CD4-positive, alpha-beta T cell (primary cell): ENCODE data around the gene SRP9. TPM values are rescaled to one million over a fixed set of nuclear protein-coding genes. Genes with fewer than 3 reads are reported as not detected.

ENCODE experiments used
- ATAC-seq: fragments of 200-7000 bp; cut with Tn5 transposase; one replicate; pipeline ENCODE4 v1.10.0; 2022; ENCODE audit warnings: mild to moderate bottlenecking; ENCODE audit not compliant: poor library complexity
- CTCF ChIA-PET: fragments of 350-600 bp; sonication (Branson Sonifier 250); formaldehyde crosslinking; loops from one replicate; lab custom pipeline; 2021; ENCODE audit warnings: antibody characterized with exemption, inconsistent platforms; lab: Charles Lee
- POLR2A ChIA-PET: fragments of 350-600 bp; sonication (Branson Sonifier 250); formaldehyde crosslinking; loops from one replicate; lab custom pipeline; 2021; ENCODE audit warnings: antibody characterized with exemption, inconsistent platforms; lab: Charles Lee
- DNase-seq, 14 experiments: peaks; one replicate each; pipeline ENCODE4 v3.0.0-alpha.2; 2013 to 2020; ENCODE audit warnings: mixed read lengths in 2 of 14
- H3K27ac ChIP-seq, 2 donors: one replicate each; pipeline versions ENCODE4 v1.5.1 to v1.7.0; 2013; ENCODE audit warnings: low read length in 2 of 2, low read depth in 1 of 2, mild to moderate bottlenecking in 1 of 2
- H3K27me3 ChIP-seq, 2 experiments: 1 replicate in 1 of 2; 2 replicates in 1 of 2; pipeline versions ENCODE4 v1.6.1 to v1.7.0; 2013; ENCODE audit warnings: low read length in 2 of 2, control low read depth in 1 of 2, mild to moderate bottlenecking in 1 of 2, moderate library complexity in 1 of 2; ENCODE audit not compliant: insufficient read depth in 2 of 2, control insufficient read depth in 1 of 2
- H3K36me3 ChIP-seq: one replicate; pipeline ENCODE4 v1.6.1; 2013; ENCODE audit warnings: low read length, control low read depth; ENCODE audit not compliant: insufficient read depth
- H3K4me1 ChIP-seq: one replicate; pipeline ENCODE4 v1.6.1; 2013; ENCODE audit warnings: low read length, control low read depth; ENCODE audit not compliant: insufficient read depth
- H3K4me3 ChIP-seq: one replicate; pipeline ENCODE4 v1.5.1; 2013; ENCODE audit warnings: mild to moderate bottlenecking, low read length, moderate library complexity
- H3K9me3 ChIP-seq, 2 experiments: 1 replicate in 1 of 2; 2 replicates in 1 of 2; pipeline versions ENCODE4 v1.6.1 to v1.7.0; 2013; ENCODE audit warnings: low read length in 2 of 2, mild to moderate bottlenecking in 2 of 2, control low read depth in 1 of 2, moderate library complexity in 1 of 2; ENCODE audit not compliant: control insufficient read depth in 1 of 2, insufficient read depth in 1 of 2
- H3K27ac Mint-ChIP-seq: one replicate; pipeline ENCODE4 v1.8.0; 2020; ENCODE audit warnings: mixed read lengths
- H3K27me3 Mint-ChIP-seq: one replicate; pipeline ENCODE4 v1.8.0; 2021; ENCODE audit warnings: mixed read lengths
- H3K36me3 Mint-ChIP-seq: one replicate; pipeline ENCODE4 v1.8.0; 2021; ENCODE audit warnings: low read depth, mixed read lengths
- H3K4me1 Mint-ChIP-seq: one replicate; pipeline ENCODE4 v1.8.0; 2021; ENCODE audit warnings: low read depth, mixed read lengths
- H3K4me3 Mint-ChIP-seq: one replicate; pipeline ENCODE4 v1.8.0; 2020; ENCODE audit warnings: mild to moderate bottlenecking, mixed read lengths
- H3K9me3 Mint-ChIP-seq: one replicate; pipeline ENCODE4 v1.8.0; 2020; ENCODE audit warnings: mixed read lengths
- intact Hi-C, 2 experiments: fragments of 100-400 bp; cut with DNase I in 1 of 2; cut with micrococcal nuclease in 1 of 2; formaldehyde crosslinking; loops; one replicate each; pipeline versions ENCODE4 v1.15.1 to v1.9.0; 2023 to 2025; cut with DNase I, micrococcal nuclease
- total RNA-seq, 174 experiments: library from RNA in 2 of 174; stranded (reverse) in 2 of 174; gene quantifications; one replicate each; pipeline ENCODE4 v1.2.3 and lab custom pipeline; 2021 to 2026
- TF ChIP-seq, protein P1 (sequence below): fragments of 200-600 bp; IDR thresholded peaks from one replicate; pipeline ENCODE4 v1.8.0; 2022; ENCODE audit warnings: antibody characterized with exemption, mild to moderate bottlenecking

SRP9 gene
- total RNA-seq, 2 experiments from 2014 or later = 63.7 to 69.8 TPM

DNA sequence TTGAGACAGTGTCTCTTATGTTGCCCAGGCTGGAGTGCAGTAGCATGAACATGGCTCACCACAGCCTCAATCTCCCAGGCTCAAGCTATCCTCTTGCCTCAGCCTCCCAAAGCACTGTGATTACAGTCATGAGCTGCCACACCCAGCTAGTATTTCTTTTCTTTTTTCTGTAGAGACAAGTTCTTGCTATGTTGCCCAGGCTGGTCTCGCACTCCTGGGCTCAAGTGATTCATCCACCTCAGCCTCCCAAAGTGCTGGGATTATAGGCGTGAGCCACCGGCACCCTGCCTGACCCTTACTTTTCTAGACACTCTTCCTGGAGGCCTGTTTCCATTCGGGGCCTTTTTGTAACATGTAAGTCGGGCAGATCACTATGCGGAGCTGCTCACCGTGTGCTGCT, 30.1 kb upstream of the SRP9 start:
- H3K27ac Mint-ChIP-seq = no peak overlapping the region
- POLR2A ChIA-PET = interaction anchor here (0.6 kb wide), 1 partner anchor 222 kb away, joined by 3 read pairs; no protein-coding TSS in a partner anchor
- ATAC-seq = no peak

DNA sequence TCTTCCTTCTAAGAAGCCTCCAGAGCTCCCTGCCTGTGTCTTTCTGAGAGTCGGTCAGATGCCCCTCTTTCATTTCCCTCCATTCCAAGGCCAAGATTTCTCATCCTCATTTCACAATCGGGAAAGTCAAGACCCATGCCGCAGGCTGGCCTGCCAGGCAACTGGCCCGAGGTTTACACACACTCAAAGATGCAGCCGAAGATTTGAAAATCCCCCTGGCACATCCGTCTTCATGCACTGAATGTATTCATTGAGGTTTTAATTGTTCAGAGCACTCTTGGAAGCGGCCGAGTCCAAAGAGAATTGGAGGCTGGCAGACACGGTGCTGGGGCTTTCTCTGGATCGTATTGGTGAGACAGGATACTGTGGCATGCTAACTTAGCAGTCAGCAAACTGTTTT, 29.1 kb upstream of the SRP9 start:
- CTCF ChIA-PET = no interaction called here
- no peak overlapping the region for H3K4me3 Mint-ChIP-seq

More for the DNA sequence above, 30.1 kb upstream of the SRP9 start:
- no peaks in the 10 kb centered on the region for H3K9me3 Mint-ChIP-seq
- intact Hi-C loops = no loop called here
- H3K27ac ChIP-seq = no peak overlapping the region
- no peaks in the 10 kb centered on the region for H3K36me3 ChIP-seq
- H3K27me3 Mint-ChIP-seq = no peaks in the 10 kb centered on the region
- CTCF ChIA-PET = no interaction called here
- H3K36me3 Mint-ChIP-seq = no peaks in the 10 kb centered on the region
- no peak overlapping the region for H3K4me3 Mint-ChIP-seq
- H3K4me1 ChIP-seq = no peaks in the 10 kb centered on the region
- no peaks in the 10 kb centered on the region for H3K9me3 ChIP-seq
- TF ChIP-seq, protein P1, sequence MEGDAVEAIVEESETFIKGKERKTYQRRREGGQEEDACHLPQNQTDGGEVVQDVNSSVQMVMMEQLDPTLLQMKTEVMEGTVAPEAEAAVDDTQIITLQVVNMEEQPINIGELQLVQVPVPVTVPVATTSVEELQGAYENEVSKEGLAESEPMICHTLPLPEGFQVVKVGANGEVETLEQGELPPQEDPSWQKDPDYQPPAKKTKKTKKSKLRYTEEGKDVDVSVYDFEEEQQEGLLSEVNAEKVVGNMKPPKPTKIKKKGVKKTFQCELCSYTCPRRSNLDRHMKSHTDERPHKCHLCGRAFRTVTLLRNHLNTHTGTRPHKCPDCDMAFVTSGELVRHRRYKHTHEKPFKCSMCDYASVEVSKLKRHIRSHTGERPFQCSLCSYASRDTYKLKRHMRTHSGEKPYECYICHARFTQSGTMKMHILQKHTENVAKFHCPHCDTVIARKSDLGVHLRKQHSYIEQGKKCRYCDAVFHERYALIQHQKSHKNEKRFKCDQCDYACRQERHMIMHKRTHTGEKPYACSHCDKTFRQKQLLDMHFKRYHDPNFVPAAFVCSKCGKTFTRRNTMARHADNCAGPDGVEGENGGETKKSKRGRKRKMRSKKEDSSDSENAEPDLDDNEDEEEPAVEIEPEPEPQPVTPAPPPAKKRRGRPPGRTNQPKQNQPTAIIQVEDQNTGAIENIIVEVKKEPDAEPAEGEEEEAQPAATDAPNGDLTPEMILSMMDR = no peak
- no peaks in the 10 kb centered on the region for H3K4me1 Mint-ChIP-seq
- DNase-seq = no peak
- no peak overlapping the region for H3K4me3 ChIP-seq
- no peaks in the 10 kb centered on the region for H3K27me3 ChIP-seq

GRCh38 chr1:225749706-225750105, 27.9 kb upstream of the SRP9 start:
- ChIA-PET POLR2A (no interaction called here), CTCF (no interaction called here)

More for the DNA sequence above, 29.1 kb upstream of the SRP9 start:
- no peak overlapping the region for H3K27ac ChIP-seq
- H3K9me3 ChIP-seq = no peaks in the 10 kb centered on the region
- no peak overlapping the region for H3K27ac Mint-ChIP-seq
- no peaks in the 10 kb centered on the region for H3K4me1 ChIP-seq
- no peak overlapping the region for H3K4me3 ChIP-seq
- no peaks in the 10 kb centered on the region for H3K4me1 Mint-ChIP-seq
- DNase-seq (no peak), ATAC-seq (no peak)
- intact Hi-C loops = no loop called here
- no peaks in the 10 kb centered on the region for H3K36me3 ChIP-seq
- H3K9me3 Mint-ChIP-seq = no peaks in the 10 kb centered on the region
- H3K27me3 ChIP-seq = no peaks in the 10 kb centered on the region
- no peaks in the 10 kb centered on the region for H3K36me3 Mint-ChIP-seq
- H3K27me3 Mint-ChIP-seq = no peaks in the 10 kb centered on the region
- TF ChIP-seq, protein P1 = no peak
- POLR2A ChIA-PET = interaction anchor here (0.7 kb wide), 1 partner anchor 148 kb away, joined by 5 read pairs; no protein-coding TSS in a partner anchor

More at GRCh38 chr1:225749706-225750105, 27.9 kb upstream of the SRP9 start:
- Mint-ChIP-seq H3K4me3 (no peak overlapping the region), H3K36me3 (no peaks in the 10 kb centered on the region), H3K4me1 (no peaks in the 10 kb centered on the region), H3K27ac (no peak overlapping the region), H3K27me3 (no peaks in the 10 kb centered on the region), H3K9me3 (no peaks in the 10 kb centered on the region)
- intact Hi-C loops = no loop called here
- no peak overlapping the region for H3K27ac ChIP-seq
- H3K27me3 ChIP-seq = no peaks in the 10 kb centered on the region
- H3K9me3 ChIP-seq = no peaks in the 10 kb centered on the region
- no peaks in the 10 kb centered on the region for H3K4me1 ChIP-seq
- DNase-seq (no peak), ATAC-seq (no peak)
- no peaks in the 10 kb centered on the region for H3K36me3 ChIP-seq
- no peak overlapping the region for H3K4me3 ChIP-seq
- TF ChIP-seq, protein P1 = no peak
